Right atrium auricular region (tissue), 2 donors: ENCODE results near the gene FURIN. TPM values are rescaled to one million over a fixed set of nuclear protein-coding genes. Genes with fewer than 3 reads are reported as not detected.

Source experiments
- DNase-seq: peaks from one replicate; pipeline ENCODE4 v3.0.0-alpha.2; 2019; ENCODE audit warnings: low spot score
- H3K27ac ChIP-seq, 2 donors: fragments of 200-600 bp; sonication (generic); 1 replicate in 1 of 2; 2 replicates in 1 of 2; pipeline ENCODE4 v1.5.1; 2016 to 2019
- H3K27me3 ChIP-seq, 2 donors: fragments of 200-600 bp; sonication (generic); one replicate each; pipeline versions ENCODE4 v1.5.1 to v1.6.0; 2017 to 2019
- H3K36me3 ChIP-seq: fragments of 200-600 bp; sonication (generic); one replicate; pipeline ENCODE4 v1.5.1; 2016
- H3K4me1 ChIP-seq, 2 donors: fragments of 200-600 bp; sonication (generic); one replicate each; pipeline versions ENCODE4 v1.5.1 to v1.6.0; 2017 to 2019
- H3K4me3 ChIP-seq, 2 donors: fragments of 200-600 bp; sonication (generic); 1 replicate in 1 of 2; 2 replicates in 1 of 2; pipeline ENCODE4 v1.5.1; 2017 to 2019; ENCODE audit warnings: mild to moderate bottlenecking in 1 of 2, moderate library complexity in 1 of 2
- H3K9me3 ChIP-seq, 2 donors: fragments of 200-600 bp; sonication (generic); one replicate each; pipeline ENCODE4 v1.5.1; 2019
- total RNA-seq, 2 donors: library from RNA; depleted of rRNA; stranded (reverse); fragments of >200 nt; gene quantifications; one replicate each; pipeline ENCODE4 v1.1.0, GENCODE V29; 2016
- TF ChIP-seq, protein P1 (sequence below), 2 donors: fragments of 200-600 bp; sonication (generic); IDR thresholded peaks; one replicate each; pipeline ENCODE4 v1.5.1; 2019; ENCODE audit warnings: antibody characterized with exemption in 2 of 2

The FURIN gene
- total RNA-seq, 2 donors from 2014 or later = 57.1 to 82.8 TPM

DNA sequence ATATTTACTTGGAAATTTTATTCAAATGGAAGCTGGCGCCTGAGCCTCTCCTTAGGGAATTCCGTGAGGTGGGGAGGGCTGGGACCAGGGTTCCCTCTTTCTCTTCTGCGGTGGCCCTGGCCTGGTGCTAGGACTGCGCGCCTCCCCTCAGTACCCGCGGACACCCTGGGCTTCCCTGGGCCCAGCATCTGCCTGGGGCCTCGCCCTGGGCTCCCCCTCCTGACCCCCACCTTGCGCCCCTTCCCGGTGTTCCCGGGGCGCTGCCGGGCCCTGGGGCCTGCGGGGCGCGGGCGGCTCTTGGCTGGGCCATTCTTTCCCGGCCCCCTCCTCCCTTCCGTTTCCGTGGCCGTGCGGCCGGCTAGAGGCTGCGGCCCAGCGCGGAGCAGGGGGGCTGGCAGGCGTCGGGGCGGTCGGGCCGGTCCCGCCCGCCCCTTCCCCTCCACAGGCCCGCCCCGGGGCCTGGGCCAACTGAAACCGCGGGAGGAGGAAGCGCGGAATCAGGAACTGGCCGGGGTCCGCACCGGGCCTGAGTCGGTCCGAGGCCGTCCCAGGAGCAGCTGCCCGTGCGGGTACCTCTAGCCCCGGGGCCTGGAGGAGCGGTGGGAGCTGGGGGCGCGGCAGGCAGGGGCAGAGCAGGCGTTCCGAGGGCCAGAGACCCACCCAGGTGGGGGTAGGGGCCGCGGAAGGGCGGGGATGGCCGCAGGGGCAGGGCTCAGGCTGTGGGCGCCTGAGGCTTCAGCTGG, 15.8 kb downstream of the FURIN start, which contains the start of gene FES:
Gene FES (plus strand): TSS at position 529 of the 743 bp plus-strand sequence. CDS start 542 bp downstream, outside the sequence.
- Histone ChIP-seq H3K27me3 (no peaks in the 10 kb centered on the region), H3K36me3 (peaks cover 40% of the 10 kb centered on the region), H3K27ac (peak within 1 kb of the TSS; percentile 94), H3K4me1 (peaks cover 0 to 56% of the 10 kb centered on the region in 2 donors), H3K4me3 (peak within 1 kb of the TSS; percentile 46 to 64), H3K9me3 (no peaks in the 10 kb centered on the region)
- TF ChIP-seq, protein P1, sequence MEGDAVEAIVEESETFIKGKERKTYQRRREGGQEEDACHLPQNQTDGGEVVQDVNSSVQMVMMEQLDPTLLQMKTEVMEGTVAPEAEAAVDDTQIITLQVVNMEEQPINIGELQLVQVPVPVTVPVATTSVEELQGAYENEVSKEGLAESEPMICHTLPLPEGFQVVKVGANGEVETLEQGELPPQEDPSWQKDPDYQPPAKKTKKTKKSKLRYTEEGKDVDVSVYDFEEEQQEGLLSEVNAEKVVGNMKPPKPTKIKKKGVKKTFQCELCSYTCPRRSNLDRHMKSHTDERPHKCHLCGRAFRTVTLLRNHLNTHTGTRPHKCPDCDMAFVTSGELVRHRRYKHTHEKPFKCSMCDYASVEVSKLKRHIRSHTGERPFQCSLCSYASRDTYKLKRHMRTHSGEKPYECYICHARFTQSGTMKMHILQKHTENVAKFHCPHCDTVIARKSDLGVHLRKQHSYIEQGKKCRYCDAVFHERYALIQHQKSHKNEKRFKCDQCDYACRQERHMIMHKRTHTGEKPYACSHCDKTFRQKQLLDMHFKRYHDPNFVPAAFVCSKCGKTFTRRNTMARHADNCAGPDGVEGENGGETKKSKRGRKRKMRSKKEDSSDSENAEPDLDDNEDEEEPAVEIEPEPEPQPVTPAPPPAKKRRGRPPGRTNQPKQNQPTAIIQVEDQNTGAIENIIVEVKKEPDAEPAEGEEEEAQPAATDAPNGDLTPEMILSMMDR (IDR thresholded peaks at IDR 0.05) = no peak
- no peak for DNase-seq

DNA sequence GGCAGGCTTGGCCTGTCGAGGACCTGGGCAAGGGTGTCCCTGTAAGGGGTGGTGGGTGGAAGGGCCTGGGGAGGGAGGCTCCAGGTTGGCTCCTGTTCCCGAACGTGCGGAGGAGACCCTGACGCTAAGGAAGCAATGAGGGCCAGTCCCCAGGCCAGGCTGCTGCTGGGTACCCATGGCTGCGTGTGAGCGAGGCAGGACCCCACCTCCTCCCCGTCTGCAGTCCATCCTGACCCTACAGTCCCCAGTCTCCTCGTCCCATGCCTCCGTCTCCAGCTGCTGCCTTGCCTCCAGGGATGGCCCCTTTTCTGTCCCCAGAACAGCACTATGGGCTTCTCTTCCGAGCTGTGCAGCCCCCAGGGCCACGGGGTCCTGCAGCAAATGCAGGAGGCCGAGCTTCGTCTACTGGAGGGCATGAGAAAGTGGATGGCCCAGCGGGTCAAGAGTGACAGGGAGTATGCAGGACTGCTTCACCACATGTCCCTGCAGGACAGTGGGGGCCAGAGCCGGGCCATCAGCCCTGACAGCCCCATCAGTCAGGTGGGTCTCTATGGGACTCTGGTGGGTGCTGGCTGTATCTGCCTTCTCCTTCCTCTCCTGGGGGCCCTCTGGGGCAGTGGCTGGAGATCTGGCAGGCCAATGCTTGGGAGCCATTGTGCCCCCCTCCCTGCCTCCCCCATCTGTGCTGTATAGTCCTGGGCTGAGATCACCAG, 16.5 kb downstream of the FURIN start:
- Histone ChIP-seq H3K27me3 (no peaks in the 10 kb centered on the region), H3K36me3 (peaks cover 38% of the 10 kb centered on the region), H3K4me1 (peaks cover 0 to 56% of the 10 kb centered on the region in 2 donors), H3K27ac (peak overlapping the region; percentile 94), H3K4me3 (peak overlapping the region; percentile 46 to 64), H3K9me3 (no peaks in the 10 kb centered on the region)
- no peak for DNase-seq
- TF ChIP-seq, protein P1 (IDR thresholded peaks at IDR 0.05) = no peak

- Histone ChIP-seq H3K36me3 (peaks cover 37% of the 10 kb centered on the region), H3K27me3 (no peaks in the 10 kb centered on the region), H3K27ac (peak overlapping the region; percentile 94), H3K4me3 (peak overlapping the region; percentile 46 to 64), H3K9me3 (no peaks in the 10 kb centered on the region), H3K4me1 (peaks cover 0 to 56% of the 10 kb centered on the region in 2 donors)
- TF ChIP-seq, protein P1 (IDR thresholded peaks at IDR 0.05) = peak; percentile 95 to 99
- DNase-seq = peak; percentile 90
Observed at GRCh38 chr15:90885432-90886290, 17.3 kb downstream of the FURIN start.

DNA sequence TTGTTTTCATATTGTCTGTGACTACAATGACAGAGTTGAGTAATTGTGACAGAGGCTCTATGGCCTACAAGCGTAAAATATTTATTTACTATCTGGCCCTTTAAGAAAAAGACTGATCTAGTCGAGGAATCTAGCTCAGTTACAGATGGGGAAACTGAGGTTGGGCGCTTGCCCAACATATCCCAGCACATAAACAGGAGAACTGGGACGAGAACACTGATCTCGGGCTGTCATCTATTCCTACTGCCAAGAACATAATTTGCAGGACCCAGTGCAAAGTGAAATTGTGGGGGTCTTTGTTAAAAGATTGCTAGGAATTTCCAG, 17.9 kb downstream of the FURIN start:
- DNase-seq = no peak
- H3K36me3 ChIP-seq = peaks cover 37% of the 10 kb centered on the region
- H3K4me1 ChIP-seq = peaks cover 0 to 56% of the 10 kb centered on the region in 2 donors
- peak overlapping the region in 1 of 2 donors; percentile 64 for H3K4me3 ChIP-seq
- peak overlapping the region; percentile 94 for H3K27ac ChIP-seq
- no peaks in the 10 kb centered on the region for H3K27me3 ChIP-seq
- no peaks in the 10 kb centered on the region for H3K9me3 ChIP-seq
- TF ChIP-seq, protein P1 (IDR thresholded peaks at IDR 0.05) = no peak

GRCh38 chr15:90887037-90887481, 18.7 kb downstream of the FURIN start:
- Histone ChIP-seq H3K4me3 (no peak overlapping the region), H3K36me3 (peaks cover 37% of the 10 kb centered on the region), H3K27me3 (no peaks in the 10 kb centered on the region), H3K4me1 (peaks cover 0 to 56% of the 10 kb centered on the region in 2 donors), H3K9me3 (no peaks in the 10 kb centered on the region), H3K27ac (peak overlapping the region in 1 of 2 donors; percentile 94)
- TF ChIP-seq, protein P1 (IDR thresholded peaks at IDR 0.05) = no peak
- DNase-seq = no peak
